Esophagus squamous epithelium (tissue), 5 donors: ENCODE measurements around the gene MKNK2. TPM values are rescaled to one million over a fixed set of nuclear protein-coding genes. Genes with fewer than 3 reads are reported as not detected.

ENCODE experiments used
- DNase-seq: peaks from one replicate; lab custom pipeline; 2025; lab: John Stamatoyannopoulos, UW
- H3K27ac ChIP-seq, 4 donors: fragments of 200-600 bp; sonication (generic); one replicate each; pipeline ENCODE4 v1.5.1; 2016 to 2019; ENCODE audit warnings: mild to moderate bottlenecking in 1 of 4
- H3K27me3 ChIP-seq, 4 donors: fragments of 200-600 bp; sonication (generic); 1 replicate in 3 of 4; 2 replicates in 1 of 4; pipeline versions ENCODE4 v1.5.1 to v1.6.0; 2017 to 2021; ENCODE audit warnings: antibody characterized with exemption in 1 of 4
- H3K36me3 ChIP-seq, 3 donors: fragments of 200-600 bp; sonication (generic); one replicate each; pipeline ENCODE4 v1.5.1; 2016 to 2019
- H3K4me1 ChIP-seq, 3 donors: fragments of 200-600 bp; sonication (generic); one replicate each; pipeline ENCODE4 v1.5.1; 2017 to 2019
- H3K4me3 ChIP-seq, 4 donors: fragments of 200-600 bp; sonication (generic); 1 replicate in 3 of 4; 2 replicates in 1 of 4; pipeline ENCODE4 v1.5.1; 2016 to 2019; ENCODE audit warnings: mild to moderate bottlenecking in 2 of 4, moderate library complexity in 1 of 4
- H3K9me3 ChIP-seq, 3 donors: fragments of 200-600 bp; sonication (generic); one replicate each; pipeline ENCODE4 v1.5.1; 2016 to 2019
- POLR2A ChIP-seq, 4 donors: fragments of 450-650 bp; IDR thresholded peaks; one replicate each; pipeline ENCODE4 v1.6.1; 2017; ENCODE audit warnings: antibody characterized with exemption in 4 of 4, mild to moderate bottlenecking in 4 of 4, moderate library complexity in 3 of 4
- WGBS, 2 donors: methylation state at CpG; one replicate each; pipeline ENCODE4 v1.1.5; 2018; 5-methylcytosine and 5-hydroxymethylcytosine counted together
- intact Hi-C: fragments of 100-400 bp; cut with DNase I; formaldehyde crosslinking; loops from one replicate; pipeline ENCODE4 v1.15.0; 2022
- total RNA-seq, 4 donors: library from RNA; depleted of rRNA; stranded (reverse); fragments of >200 nt; gene quantifications; one replicate each; pipeline ENCODE4 v1.1.0, GENCODE V29; 2016
- TF ChIP-seq, protein P1 (sequence below), 6 experiments: fragments of 450-650 bp in 4 of 6; fragments of 200-600 bp in 2 of 6; sonication (generic) in 2 of 6; IDR thresholded peaks; one replicate each; pipeline ENCODE4 v1.5.1; 2016 to 2019; ENCODE audit warnings: antibody characterized with exemption in 6 of 6, mild to moderate bottlenecking in 4 of 6, moderate library complexity in 4 of 6
- donor health status: DM: yes; HTN: yes; CAD: no.

Gene MKNK2
- total RNA-seq, 4 donors from 2014 or later: 147 to 300 (median 189) TPM

DNA sequence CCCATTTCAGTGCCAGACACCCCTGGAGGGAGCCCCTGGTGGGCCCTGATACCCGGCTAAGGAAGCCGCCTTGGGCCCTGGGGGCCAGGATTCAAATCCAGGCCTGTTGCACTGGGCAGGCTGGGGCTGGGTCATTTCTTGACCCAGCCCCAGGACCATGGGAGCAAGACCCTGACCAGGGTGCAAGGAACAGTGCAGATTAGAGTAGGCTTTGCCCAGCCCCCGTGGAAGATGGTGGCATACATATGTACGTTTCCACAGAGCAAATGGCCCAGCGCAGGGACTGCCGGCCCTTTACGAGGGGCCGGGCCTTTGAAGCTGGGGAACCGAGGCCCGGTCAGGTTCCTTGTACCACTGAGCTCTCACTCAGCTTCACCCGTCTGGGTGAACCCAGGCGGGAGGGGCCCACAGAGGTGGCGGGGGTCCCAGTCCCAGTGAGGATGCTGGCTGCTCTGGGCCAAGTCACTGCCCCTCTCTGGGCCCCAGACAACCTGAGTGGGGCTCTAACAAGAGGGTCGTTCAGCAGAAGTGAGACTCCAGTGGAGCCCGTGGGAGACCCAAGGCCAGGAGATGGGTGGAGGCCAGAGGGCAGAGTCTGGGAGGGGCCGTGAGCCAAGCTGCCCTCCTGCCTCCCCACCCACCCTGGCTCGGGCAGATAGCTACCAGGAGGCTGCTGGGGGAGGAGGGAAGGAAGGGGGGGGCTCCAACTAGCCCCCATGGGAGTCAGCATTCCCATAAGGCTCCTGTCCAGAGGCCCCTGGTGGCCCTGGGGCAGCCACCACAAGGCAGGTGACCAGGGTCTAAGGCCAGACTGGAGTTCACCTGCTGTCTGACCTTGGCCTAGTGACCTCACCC is 2.7 kb downstream of the MKNK2 start:
- intact Hi-C loops: no loop called here

DNA sequence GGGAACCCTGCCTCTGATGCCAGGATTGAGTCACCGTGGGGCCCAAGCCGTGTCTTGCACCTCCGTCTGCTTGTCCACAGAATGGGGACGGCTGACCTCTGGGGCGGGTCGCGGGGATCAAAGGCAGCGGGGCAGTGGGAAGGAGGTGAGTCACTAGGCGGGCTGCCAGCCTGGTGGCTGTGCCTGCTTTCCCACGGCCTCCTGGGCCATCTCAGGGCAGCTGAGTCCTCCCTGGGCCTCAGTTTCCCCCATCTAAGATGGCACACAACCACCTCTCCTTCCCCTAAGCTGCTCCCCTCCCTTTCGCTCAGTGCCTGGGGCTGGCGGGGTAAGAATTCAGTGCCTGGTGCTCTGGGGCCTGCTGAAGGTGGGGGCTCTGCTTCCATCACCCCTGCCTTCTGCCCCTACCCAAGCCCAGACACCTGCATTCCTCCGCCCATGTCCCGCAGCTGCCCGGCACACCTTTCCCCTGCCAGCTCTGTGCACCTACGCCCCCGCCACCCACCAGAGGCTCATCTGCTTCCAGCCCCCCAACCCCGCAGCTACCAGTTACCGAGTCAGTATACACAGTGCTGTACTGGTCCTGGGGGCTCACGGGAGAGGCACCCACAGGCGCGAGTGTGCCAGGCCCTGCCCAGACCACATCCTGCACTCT is 3.5 kb downstream of the MKNK2 start:
- Histone ChIP-seq H3K9me3 (no peaks in the 10 kb centered on the region), H3K4me3 (peak overlapping the region; percentile 94 to 99 (median 98)), H3K27ac (peak overlapping the region; percentile 97 to 99 (median 99)), H3K4me1 (peaks cover 81 to 89% (median 83%) of the 10 kb centered on the region in 3 donors), H3K36me3 (peaks cover 21 to 68% (median 31%) of the 10 kb centered on the region in 3 donors), H3K27me3 (no peaks in the 10 kb centered on the region)
- intact Hi-C loops: no loop called here
- TF ChIP-seq, protein P1, sequence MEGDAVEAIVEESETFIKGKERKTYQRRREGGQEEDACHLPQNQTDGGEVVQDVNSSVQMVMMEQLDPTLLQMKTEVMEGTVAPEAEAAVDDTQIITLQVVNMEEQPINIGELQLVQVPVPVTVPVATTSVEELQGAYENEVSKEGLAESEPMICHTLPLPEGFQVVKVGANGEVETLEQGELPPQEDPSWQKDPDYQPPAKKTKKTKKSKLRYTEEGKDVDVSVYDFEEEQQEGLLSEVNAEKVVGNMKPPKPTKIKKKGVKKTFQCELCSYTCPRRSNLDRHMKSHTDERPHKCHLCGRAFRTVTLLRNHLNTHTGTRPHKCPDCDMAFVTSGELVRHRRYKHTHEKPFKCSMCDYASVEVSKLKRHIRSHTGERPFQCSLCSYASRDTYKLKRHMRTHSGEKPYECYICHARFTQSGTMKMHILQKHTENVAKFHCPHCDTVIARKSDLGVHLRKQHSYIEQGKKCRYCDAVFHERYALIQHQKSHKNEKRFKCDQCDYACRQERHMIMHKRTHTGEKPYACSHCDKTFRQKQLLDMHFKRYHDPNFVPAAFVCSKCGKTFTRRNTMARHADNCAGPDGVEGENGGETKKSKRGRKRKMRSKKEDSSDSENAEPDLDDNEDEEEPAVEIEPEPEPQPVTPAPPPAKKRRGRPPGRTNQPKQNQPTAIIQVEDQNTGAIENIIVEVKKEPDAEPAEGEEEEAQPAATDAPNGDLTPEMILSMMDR (IDR thresholded peaks at IDR 0.05): no peak
- no peak for TF ChIP-seq POLR2A (IDR thresholded peaks at IDR 0.05)
- DNase-seq: no peak
- 32 to 54% methylated on average over 8 to 9 of the region's 22 CpGs for WGBS, 2 donors

More for the DNA sequence above, 2.7 kb downstream of the MKNK2 start:
- DNase-seq: no peak
- peaks cover 21 to 60% (median 25%) of the 10 kb centered on the region in 3 donors for H3K36me3 ChIP-seq
- H3K27ac ChIP-seq: peak overlapping the region; percentile 97 to 99 (median 99)
- WGBS, 2 donors: no CpG with 5 or more reads among the region's 17 CpGs
- H3K4me3 ChIP-seq: peak overlapping the region; percentile 94 to 99 (median 98)
- peaks cover 77 to 89% (median 81%) of the 10 kb centered on the region in 3 donors for H3K4me1 ChIP-seq
- no peak for TF ChIP-seq POLR2A (IDR thresholded peaks at IDR 0.05)
- TF ChIP-seq, protein P1 (IDR thresholded peaks at IDR 0.05): no peak
- H3K27me3 ChIP-seq: no peaks in the 10 kb centered on the region
- no peaks in the 10 kb centered on the region for H3K9me3 ChIP-seq

DNA sequence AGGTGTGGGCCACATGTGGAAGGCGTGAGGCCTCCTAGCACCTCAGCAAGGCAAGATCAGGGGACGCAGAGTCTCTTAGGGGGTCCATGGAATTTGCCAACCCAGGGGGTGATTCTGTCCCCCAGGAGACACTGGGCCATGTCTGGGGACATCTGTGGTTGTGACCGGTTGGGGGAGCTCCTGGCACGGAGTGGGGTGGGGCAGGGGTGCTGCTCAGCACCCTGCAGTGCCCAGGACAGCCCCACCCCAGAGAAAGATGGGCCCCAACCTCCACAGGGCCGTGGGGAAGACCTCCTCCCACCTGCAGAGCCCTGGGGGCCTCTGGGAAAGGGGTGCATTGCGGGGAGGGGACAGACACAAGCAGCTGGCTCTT is 4.0 kb downstream of the MKNK2 start:
- H3K36me3 ChIP-seq: peaks cover 21 to 71% (median 35%) of the 10 kb centered on the region in 3 donors
- no CpG with 5 or more reads among the region's 6 CpGs for WGBS, 2 donors

DNA sequence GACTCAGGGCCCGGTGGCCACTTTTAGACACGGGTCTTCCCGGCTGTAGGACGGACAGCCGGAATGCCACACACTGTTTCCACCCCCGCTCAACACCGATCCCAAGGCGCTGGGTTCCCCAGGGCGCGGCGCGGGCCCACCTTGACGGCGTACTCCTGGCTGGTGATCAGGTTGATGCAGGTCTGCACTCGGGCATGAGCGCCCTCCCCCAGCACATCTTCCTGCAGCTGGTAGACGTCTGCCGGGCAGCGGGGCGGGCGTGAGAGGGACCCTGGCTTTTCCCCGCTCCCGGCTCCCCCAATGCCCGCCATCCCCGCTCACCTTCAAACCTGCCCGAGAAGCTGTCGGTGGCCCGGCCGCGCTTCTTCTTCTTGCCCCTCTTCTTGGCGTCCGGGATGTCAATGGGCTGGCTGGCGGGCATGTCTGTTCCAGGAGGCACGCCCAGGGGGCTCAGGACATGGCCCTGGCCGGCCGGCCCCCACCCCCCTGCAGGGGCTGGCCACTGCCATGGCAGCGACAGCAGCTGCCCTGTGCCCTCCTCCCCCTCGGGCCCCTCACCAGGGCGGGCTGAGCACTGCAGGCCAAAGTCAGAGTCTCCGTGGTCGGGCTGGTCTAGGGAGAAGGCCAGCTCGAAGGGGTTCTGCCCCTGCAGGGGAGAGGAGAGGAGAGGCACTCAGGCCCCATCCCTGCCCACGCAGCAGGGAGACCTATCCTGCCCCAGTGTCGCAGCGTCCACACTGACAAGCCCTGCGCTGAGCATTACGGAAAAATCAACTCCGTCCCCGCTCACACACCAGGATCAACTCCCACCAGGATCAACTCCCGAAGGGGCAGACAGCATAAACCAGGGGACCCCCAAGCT is 4.8 kb downstream of the MKNK2 start:
- WGBS, 2 donors: 70 to 89% methylated on average over 6 to 15 of the region's 50 CpGs
- Histone ChIP-seq H3K4me1 (peaks cover 79 to 89% (median 79%) of the 10 kb centered on the region in 3 donors), H3K27ac (peak overlapping the region; percentile 97 to 99 (median 99)), H3K27me3 (no peaks in the 10 kb centered on the region), H3K36me3 (peaks cover 25 to 78% (median 40%) of the 10 kb centered on the region in 3 donors), H3K4me3 (peak overlapping the region in 3 of 4 donors; percentile 16 to 99 (median 97)), H3K9me3 (no peaks in the 10 kb centered on the region)
- no peak for DNase-seq
- intact Hi-C loops: no loop called here
- TF ChIP-seq, protein P1 (IDR thresholded peaks at IDR 0.05): no peak
- no peak for TF ChIP-seq POLR2A (IDR thresholded peaks at IDR 0.05)

More for the DNA sequence above, 4.0 kb downstream of the MKNK2 start:
- H3K4me3 ChIP-seq: peak overlapping the region in 3 of 4 donors; percentile 94 to 99 (median 97)
- intact Hi-C loops: no loop called here
- no peaks in the 10 kb centered on the region for H3K9me3 ChIP-seq
- peaks cover 81 to 89% (median 81%) of the 10 kb centered on the region in 3 donors for H3K4me1 ChIP-seq
- peak overlapping the region; percentile 97 to 99 (median 99) for H3K27ac ChIP-seq
- TF ChIP-seq POLR2A (IDR thresholded peaks at IDR 0.05): no peak
- TF ChIP-seq, protein P1 (IDR thresholded peaks at IDR 0.05): no peak
- no peaks in the 10 kb centered on the region for H3K27me3 ChIP-seq
- DNase-seq: no peak
